Gastroesophageal sphincter (tissue), 4 donors: ENCODE data around the gene PTGFRN. TPM values are rescaled to one million over a fixed set of nuclear protein-coding genes. Genes with fewer than 3 reads are reported as not detected.

Experiments used
- ATAC-seq: fragments of 150-250 bp; one replicate; pipeline ENCODE4 v1.9.1; 2016; ENCODE audit warnings: mild to moderate bottlenecking, moderate library complexity
- H3K27ac ChIP-seq, 4 donors: fragments of 200-600 bp; sonication (generic) in 3 of 4; 1 replicate in 3 of 4; 2 replicates in 1 of 4; pipeline ENCODE4 v1.5.1; 2016 to 2019
- H3K27me3 ChIP-seq: fragments of 200-600 bp; sonication (generic); one replicate; pipeline ENCODE4 v1.5.1; 2019
- H3K36me3 ChIP-seq, 2 donors: fragments of 200-600 bp; sonication (generic); one replicate each; pipeline ENCODE4 v1.5.1; 2019; ENCODE audit warnings: control low read depth in 1 of 2
- H3K4me1 ChIP-seq, 3 donors: fragments of 200-600 bp; sonication (generic); 1 replicate in 2 of 3; 2 replicates in 1 of 3; pipeline ENCODE4 v1.5.1; 2016 to 2019; ENCODE audit warnings: control low read depth in 2 of 3
- H3K4me3 ChIP-seq, 2 donors: fragments of 200-600 bp; sonication (generic); one replicate each; pipeline ENCODE4 v1.5.1; 2019; ENCODE audit warnings: mild to moderate bottlenecking in 1 of 2, moderate library complexity in 1 of 2
- H3K9me3 ChIP-seq, 3 donors: fragments of 200-600 bp; sonication (generic); one replicate each; pipeline ENCODE4 v1.5.1; 2017 to 2019; ENCODE audit warnings: control low read depth in 2 of 3
- EP300 ChIP-seq: sonication (generic); formaldehyde crosslinking; IDR thresholded peaks from one replicate; pipeline ENCODE4 v1.6.1; 2017; ENCODE audit warnings: antibody characterized with exemption, mild to moderate bottlenecking
- POLR2A ChIP-seq, 2 donors: fragments of 450-650 bp; IDR thresholded peaks; one replicate each; pipeline ENCODE4 v1.6.1; 2017; ENCODE audit warnings: antibody characterized with exemption in 2 of 2, mild to moderate bottlenecking in 2 of 2, moderate library complexity in 1 of 2
- POLR2AphosphoS5 ChIP-seq: sonication (generic); formaldehyde crosslinking; IDR thresholded peaks from one replicate; pipeline ENCODE4 v1.6.1; 2017; ENCODE audit warnings: antibody characterized with exemption
- WGBS, 2 donors: methylation state at CpG; one replicate each; pipeline ENCODE4 v1.1.5; 2018; ENCODE audit warnings: low coverage in 1 of 2; 5-methylcytosine and 5-hydroxymethylcytosine counted together
- total RNA-seq, 4 donors: library from RNA; depleted of rRNA; stranded (reverse); fragments of >200 nt; gene quantifications; one replicate each; pipeline ENCODE4 v1.1.0, GENCODE V29; 2016
- TF ChIP-seq, protein P1 (sequence below), 4 experiments: fragments of 200-600 bp in 2 of 4; fragments of 450-650 bp in 2 of 4; sonication (generic) in 1 of 4; IDR thresholded peaks; one replicate each; pipeline ENCODE4 v1.5.1; 2017 to 2019; ENCODE audit warnings: antibody characterized with exemption in 4 of 4, mild to moderate bottlenecking in 2 of 4, moderate library complexity in 2 of 4

The PTGFRN gene
- total RNA-seq, 4 donors from 2014 or later: 60.0 to 166 (median 101) TPM

DNA sequence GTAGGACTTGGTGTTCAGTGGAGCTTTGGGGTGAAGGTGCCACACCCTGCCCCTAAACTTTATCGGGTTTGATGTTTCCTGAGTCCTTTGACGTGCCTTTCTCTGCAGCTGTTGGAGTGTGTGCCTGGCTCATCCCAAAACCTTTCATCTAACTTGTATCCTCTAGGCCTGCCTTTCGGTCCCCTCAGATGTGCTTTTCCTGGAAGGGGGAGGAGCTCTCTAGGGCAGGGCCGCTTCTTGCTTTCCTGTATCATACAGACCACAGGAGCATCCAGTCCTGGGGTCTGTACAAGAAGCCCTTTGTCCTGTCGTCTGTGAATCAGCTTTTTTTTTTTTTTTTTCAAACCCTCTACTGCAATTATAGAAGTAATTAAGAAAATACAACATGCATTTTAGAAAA lies 35.7 kb downstream of the PTGFRN start:
- H3K36me3 ChIP-seq: peaks cover 0 to 43% of the 10 kb centered on the region in 2 donors
- H3K4me1 ChIP-seq: peaks cover 14 to 50% (median 21%) of the 10 kb centered on the region in 3 donors
- TF ChIP-seq, protein P1, sequence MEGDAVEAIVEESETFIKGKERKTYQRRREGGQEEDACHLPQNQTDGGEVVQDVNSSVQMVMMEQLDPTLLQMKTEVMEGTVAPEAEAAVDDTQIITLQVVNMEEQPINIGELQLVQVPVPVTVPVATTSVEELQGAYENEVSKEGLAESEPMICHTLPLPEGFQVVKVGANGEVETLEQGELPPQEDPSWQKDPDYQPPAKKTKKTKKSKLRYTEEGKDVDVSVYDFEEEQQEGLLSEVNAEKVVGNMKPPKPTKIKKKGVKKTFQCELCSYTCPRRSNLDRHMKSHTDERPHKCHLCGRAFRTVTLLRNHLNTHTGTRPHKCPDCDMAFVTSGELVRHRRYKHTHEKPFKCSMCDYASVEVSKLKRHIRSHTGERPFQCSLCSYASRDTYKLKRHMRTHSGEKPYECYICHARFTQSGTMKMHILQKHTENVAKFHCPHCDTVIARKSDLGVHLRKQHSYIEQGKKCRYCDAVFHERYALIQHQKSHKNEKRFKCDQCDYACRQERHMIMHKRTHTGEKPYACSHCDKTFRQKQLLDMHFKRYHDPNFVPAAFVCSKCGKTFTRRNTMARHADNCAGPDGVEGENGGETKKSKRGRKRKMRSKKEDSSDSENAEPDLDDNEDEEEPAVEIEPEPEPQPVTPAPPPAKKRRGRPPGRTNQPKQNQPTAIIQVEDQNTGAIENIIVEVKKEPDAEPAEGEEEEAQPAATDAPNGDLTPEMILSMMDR (IDR thresholded peaks at IDR 0.05): no peak
- H3K27ac ChIP-seq: peak overlapping the region in 1 of 4 donors; percentile 6
- 86 to 100% methylated on average over 1 of the region's 5 CpGs for WGBS, 2 donors
- no peaks in the 10 kb centered on the region for H3K9me3 ChIP-seq
- no peaks in the 10 kb centered on the region for H3K27me3 ChIP-seq
- H3K4me3 ChIP-seq: no peak overlapping the region
- ATAC-seq: no peak

DNA sequence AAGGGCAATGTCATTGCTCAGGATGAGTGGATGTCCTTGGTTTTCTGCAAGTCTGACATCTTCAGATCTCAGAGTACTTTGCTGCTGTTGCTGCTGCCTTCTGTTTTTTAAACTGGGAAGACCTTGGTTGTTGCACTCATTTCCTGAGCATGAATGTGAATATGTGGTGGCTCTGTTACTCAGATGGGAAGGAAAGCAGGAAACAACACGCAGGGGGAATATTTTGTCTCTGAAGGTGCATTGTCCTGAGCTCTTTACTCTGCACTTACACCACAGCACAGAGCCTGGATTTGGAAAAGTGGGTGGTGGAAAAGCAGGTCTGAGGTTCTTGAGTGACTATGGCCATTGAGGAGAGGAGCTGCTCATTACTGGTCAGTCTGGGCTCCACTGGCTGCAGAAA lies 36.3 kb downstream of the PTGFRN start:
- TF ChIP-seq, protein P1 (IDR thresholded peaks at IDR 0.05): no peak
- TF ChIP-seq EP300: no peak
- ATAC-seq: no peak
- H3K4me1 ChIP-seq: peaks cover 17 to 50% (median 21%) of the 10 kb centered on the region in 3 donors
- H3K36me3 ChIP-seq: peaks cover 0 to 43% of the 10 kb centered on the region in 2 donors
- peak overlapping the region in 1 of 4 donors; percentile 6 for H3K27ac ChIP-seq
- no peak overlapping the region for H3K4me3 ChIP-seq
- no peaks in the 10 kb centered on the region for H3K9me3 ChIP-seq
- H3K27me3 ChIP-seq: no peaks in the 10 kb centered on the region
- WGBS, 2 donors: 71% methylated on average over 1 of the region's 1 CpG; no CpG with 5 or more reads in 1 of the 2 donors

DNA sequence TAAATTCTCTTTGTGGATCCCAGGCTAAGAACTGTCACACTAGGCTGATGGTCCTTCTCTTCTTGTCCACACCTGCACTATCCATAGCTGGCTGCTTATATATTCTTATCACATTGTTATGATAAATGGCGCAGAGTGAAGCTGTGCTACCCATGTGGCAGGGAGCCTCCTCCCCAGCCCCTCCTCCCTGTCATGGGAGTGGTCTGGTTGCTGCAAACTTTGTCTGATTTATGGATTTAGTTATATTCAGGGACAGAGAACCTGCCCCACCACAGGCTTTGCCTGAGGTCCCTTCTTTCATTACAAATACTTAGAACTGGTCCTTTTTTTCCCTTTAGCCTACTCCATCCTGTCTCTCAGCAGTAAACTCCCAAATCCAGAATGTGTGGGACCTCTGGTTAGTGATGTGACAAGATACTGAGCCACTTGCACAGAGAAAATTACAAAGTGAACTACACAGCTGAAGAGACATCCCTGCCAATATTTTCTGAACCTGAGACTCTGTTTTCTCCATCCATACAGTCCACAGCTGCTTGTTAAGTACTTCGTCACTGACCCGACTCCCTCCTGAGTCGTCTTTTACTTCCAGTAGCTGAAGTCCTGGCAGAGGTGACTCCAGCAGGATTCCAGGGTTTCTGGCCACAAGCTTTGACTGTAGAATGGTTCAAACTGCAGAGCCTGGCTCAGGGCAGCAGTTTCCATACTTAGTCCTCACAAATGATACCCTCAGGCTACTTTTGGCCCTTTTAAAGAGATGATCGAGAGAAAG lies 37.6 kb downstream of the PTGFRN start:
- peak overlapping the region; percentile 77 to 82 (median 80) for H3K27ac ChIP-seq
- no peaks in the 10 kb centered on the region for H3K27me3 ChIP-seq
- no peak for ATAC-seq
- H3K9me3 ChIP-seq: no peaks in the 10 kb centered on the region
- H3K4me1 ChIP-seq: peaks cover 23 to 56% (median 29%) of the 10 kb centered on the region in 3 donors
- H3K4me3 ChIP-seq: no peak overlapping the region
- 24 to 36% methylated on average over 3 to 4 of the region's 5 CpGs for WGBS, 2 donors
- no peak for TF ChIP-seq EP300
- TF ChIP-seq POLR2A (IDR thresholded peaks at IDR 0.05): no peak
- TF ChIP-seq, protein P1 (IDR thresholded peaks at IDR 0.05): no peak
- TF ChIP-seq POLR2AphosphoS5: no peak
- H3K36me3 ChIP-seq: peaks cover 0 to 35% of the 10 kb centered on the region in 2 donors

DNA sequence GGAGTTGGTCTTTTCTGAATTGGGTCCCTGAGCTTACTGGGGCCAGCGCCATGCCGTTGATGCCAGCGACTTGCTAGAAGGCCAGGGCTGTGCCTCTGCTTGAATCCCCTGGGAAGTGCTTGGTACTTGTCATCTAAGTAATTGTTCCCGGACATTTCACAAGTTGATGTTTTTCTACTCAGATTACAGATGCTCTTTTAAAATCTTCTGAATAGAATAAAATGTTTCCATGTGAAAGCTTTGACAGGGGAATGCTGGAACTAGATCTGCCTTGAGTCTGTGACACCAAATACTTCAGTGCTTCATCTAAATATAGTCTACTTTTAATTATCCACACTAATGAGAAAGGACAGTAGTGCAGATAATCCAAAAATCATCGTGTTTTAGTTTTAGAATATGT lies 38.3 kb downstream of the PTGFRN start:
- peaks cover 23 to 64% (median 29%) of the 10 kb centered on the region in 3 donors for H3K4me1 ChIP-seq
- no peak for ATAC-seq
- TF ChIP-seq POLR2A (IDR thresholded peaks at IDR 0.05): no peak
- TF ChIP-seq EP300: no peak
- TF ChIP-seq POLR2AphosphoS5: peak; percentile 28
- H3K27me3 ChIP-seq: no peaks in the 10 kb centered on the region
- peaks cover 0 to 33% of the 10 kb centered on the region in 2 donors for H3K36me3 ChIP-seq
- H3K27ac ChIP-seq: peak overlapping the region; percentile 77 to 82 (median 80)
- no peak overlapping the region for H3K4me3 ChIP-seq
- 23 to 49% methylated on average over 4 of the region's 5 CpGs for WGBS, 2 donors
- H3K9me3 ChIP-seq: no peaks in the 10 kb centered on the region

DNA sequence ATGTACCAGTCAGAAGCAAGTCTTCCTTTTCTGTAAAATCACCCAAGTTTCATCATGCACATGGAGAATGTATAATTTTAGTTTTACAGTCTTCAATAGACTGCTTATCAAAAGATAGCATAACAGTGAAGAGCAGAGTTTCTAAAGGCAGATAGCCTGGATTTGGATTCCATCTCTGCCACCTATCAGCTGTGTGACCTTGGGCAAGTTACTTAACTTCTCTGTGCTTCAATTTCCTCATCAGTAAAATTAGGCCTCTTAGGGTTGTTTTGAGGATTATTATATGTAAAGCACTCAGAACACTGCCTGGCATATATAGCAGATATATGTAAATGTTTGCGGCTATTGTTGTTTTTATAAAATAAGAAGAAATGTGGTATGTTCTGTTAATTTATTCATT lies 38.9 kb downstream of the PTGFRN start:
- H3K4me1 ChIP-seq: peaks cover 26 to 70% (median 29%) of the 10 kb centered on the region in 3 donors
- WGBS, 2 donors: 94 to 100% methylated on average over 1 of the region's 1 CpG
- H3K27ac ChIP-seq: peak overlapping the region; percentile 77 to 82 (median 80)
- H3K27me3 ChIP-seq: no peaks in the 10 kb centered on the region
- peaks cover 0 to 33% of the 10 kb centered on the region in 2 donors for H3K36me3 ChIP-seq
- no peaks in the 10 kb centered on the region for H3K9me3 ChIP-seq
- H3K4me3 ChIP-seq: no peak overlapping the region
- TF ChIP-seq POLR2A (IDR thresholded peaks at IDR 0.05): no peak
- TF ChIP-seq POLR2AphosphoS5: no peak
- no peak for TF ChIP-seq EP300
- TF ChIP-seq, protein P1 (IDR thresholded peaks at IDR 0.05): no peak
- no peak for ATAC-seq
